Measurements from ENCODE around the gene WHRN. TPM values are rescaled to one million over a fixed set of nuclear protein-coding genes. Genes with fewer than 3 reads are reported as not detected.

The WHRN gene
- total and polyA plus RNA-seq, 9 of the 15 experiments (the other 6 are each of a cell fraction or from before 2014, with no cell fraction given) = 0.31 to 14.1 (median 3.0) TPM

DNA sequence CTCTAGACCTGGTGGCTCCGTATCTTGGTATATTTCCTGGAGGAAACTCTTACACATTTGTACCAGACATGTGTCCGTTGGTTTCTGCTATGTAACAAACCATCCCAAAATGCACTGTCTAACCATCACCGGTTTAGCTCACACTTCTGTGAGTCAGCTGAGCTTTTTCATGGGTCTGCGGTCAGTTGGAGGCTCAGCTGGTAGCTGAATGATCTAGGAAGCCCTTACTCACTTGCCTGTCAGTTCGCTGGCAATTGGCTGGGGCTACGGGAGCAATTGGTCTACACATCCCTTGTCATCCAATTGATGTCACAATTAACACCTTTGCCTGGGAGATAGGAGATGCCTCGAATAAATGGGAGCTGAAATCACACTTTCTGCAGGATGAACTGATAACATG is 11.6 kb upstream of the WHRN start:
- ChIA-PET POLR2A (no interaction called here), CTCF (ENCODE audit: low intra/inter-chr PET ratio) (no interaction called here)
- DNase-seq (ENCODE audit: extremely low read depth in 1 of 4, low spot score in 3 of 4) (peak in 1 of 4 experiments; percentile 22), FAIRE-seq (peak; percentile 11), ATAC-seq (peak; percentile 60; the same call in 2 of the 3 replicates)
- 0% methylated on average over 7 of the region's 7 CpGs for WGBS (ENCODE audit: insufficient coverage, low coverage, missing lambda C conversion rate)
- Histone ChIP-seq H3K9ac (ENCODE audit: insufficient read depth in 1 of 2, low read depth in 2 of 2, low read length in 2 of 2) (no peak overlapping the region), H3K27me3 (ENCODE audit: control insufficient read depth in 2 of 2, insufficient read depth in 2 of 2, low read length in 2 of 2) (peaks cover 17 to 20% of the 10 kb centered on the region in 2 experiments), H4K20me1 (replicated peaks; ENCODE audit: control insufficient read depth, insufficient read depth, low read length) (no peaks in the 10 kb centered on the region), H2AFZ (ENCODE audit: low read depth, low read length) (no peak overlapping the region), H3K27ac (ENCODE audit: extremely low read depth, low read depth, low read length) (no peak overlapping the region), H3K9me3 (replicated peaks; ENCODE audit: control insufficient read depth, insufficient read depth, low read depth, low read length) (no peaks in the 10 kb centered on the region), H3K79me2 (ENCODE audit: control insufficient read depth, insufficient read depth, low read length) (no peaks in the 10 kb centered on the region), H3K4me1 (replicated peaks in 1 of 2; ENCODE audit: control insufficient read depth in 2 of 2, insufficient read depth in 2 of 2, low read length in 2 of 2) (no peaks in the 10 kb centered on the region), H3K4me2 (ENCODE audit: insufficient read depth, low read length) (no peak overlapping the region), H3K36me3 (ENCODE audit: control insufficient read depth, insufficient read depth, low read length) (no peaks in the 10 kb centered on the region), H3K9me1 (ENCODE audit: control insufficient read depth, insufficient read depth, low read length) (no peaks in the 10 kb centered on the region), H3K4me3 (no peak overlapping the region)
- intact Hi-C loops (cut with micrococcal nuclease) (no loop called here), in situ Hi-C loops (cut with MboI) (no loop called here)
- BruUV-seq (replicated peaks) = no TSS peak
- TF ChIP-seq SMARCA4 (IDR thresholded peaks at IDR 0.05) (peak; percentile 17; the same call in 1 of the 2 replicates), MEIS2 (IDR thresholded peaks at IDR 0.05; ENCODE audit: partially characterized antibody) (peak; percentile 14), CBFA2T3 (IDR thresholded peaks at IDR 0.05) (0 out of 2 replicates have a peak, but pooled peaks have one; percentile 11), RFX5 (IDR thresholded peaks at IDR 0.05; ENCODE audit: low read depth, low read length) (no peak), ZNF707 (CRISPR knock-in tag; conservative IDR thresholded peaks at IDR 0.05) (no peak), ZNF551 (CRISPR knock-in tag; IDR thresholded peaks at IDR 0.05) (no peak), TRIM24 (IDR thresholded peaks at IDR 0.05) (peak in 1 of 2 experiments; percentile 56; a peak in 1 of 4 replicates), ZNF780A (CRISPR knock-in tag; IDR thresholded peaks at IDR 0.05) (no peak), EHMT2 (IDR thresholded peaks at IDR 0.05) (no peak), TFAM (CRISPR knock-in tag; conservative IDR thresholded peaks at IDR 0.05) (no peak), RAD51 (IDR thresholded peaks at IDR 0.05; ENCODE audit: borderline replicate concordance, low read depth) (no peak), ZBED1 (IDR thresholded peaks at IDR 0.05) (no peak), BHLHE40 (IDR thresholded peaks at IDR 0.05; ENCODE audit: low read length) (peak; percentile 74), POLR2H (tag; IDR thresholded peaks at IDR 0.05; ENCODE audit: low read depth) (no peak), BCL6 (CRISPR knock-in tag; IDR thresholded peaks at IDR 0.05) (no peak), U2AF2 (optimal IDR thresholded peaks at IDR 0.05; ENCODE audit: low read depth, low read length) (no peak), MYBL2 (IDR thresholded peaks at IDR 0.05; ENCODE audit: low read depth) (no peak), MYBL2 (CRISPR knock-in tag; IDR thresholded peaks at IDR 0.05; ENCODE audit: borderline replicate concordance) (no peak)
- TF ChIP-seq, protein P1, sequence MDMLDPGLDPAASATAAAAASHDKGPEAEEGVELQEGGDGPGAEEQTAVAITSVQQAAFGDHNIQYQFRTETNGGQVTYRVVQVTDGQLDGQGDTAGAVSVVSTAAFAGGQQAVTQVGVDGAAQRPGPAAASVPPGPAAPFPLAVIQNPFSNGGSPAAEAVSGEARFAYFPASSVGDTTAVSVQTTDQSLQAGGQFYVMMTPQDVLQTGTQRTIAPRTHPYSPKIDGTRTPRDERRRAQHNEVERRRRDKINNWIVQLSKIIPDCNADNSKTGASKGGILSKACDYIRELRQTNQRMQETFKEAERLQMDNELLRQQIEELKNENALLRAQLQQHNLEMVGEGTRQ (CRISPR knock-in tag; IDR thresholded peaks at IDR 0.05) = no peak

Measured in K562 (cell line).